HCEC 1CT (cell line): ENCODE results near the gene PAIP2B.
A peak's percentile ranks its signal among the peaks of the same experiment; 100 is the strongest.
"Not testable (repeated sequence)": the region's sequence is repeated elsewhere in the genome, so short reads cannot be mapped to it uniquely, and the experiment has no call there.

Source experiments
- DNase-seq: peaks from one replicate; pipeline ENCODE4 v3.0.0-alpha.2; 2017

PAIP2B gene

DNA sequence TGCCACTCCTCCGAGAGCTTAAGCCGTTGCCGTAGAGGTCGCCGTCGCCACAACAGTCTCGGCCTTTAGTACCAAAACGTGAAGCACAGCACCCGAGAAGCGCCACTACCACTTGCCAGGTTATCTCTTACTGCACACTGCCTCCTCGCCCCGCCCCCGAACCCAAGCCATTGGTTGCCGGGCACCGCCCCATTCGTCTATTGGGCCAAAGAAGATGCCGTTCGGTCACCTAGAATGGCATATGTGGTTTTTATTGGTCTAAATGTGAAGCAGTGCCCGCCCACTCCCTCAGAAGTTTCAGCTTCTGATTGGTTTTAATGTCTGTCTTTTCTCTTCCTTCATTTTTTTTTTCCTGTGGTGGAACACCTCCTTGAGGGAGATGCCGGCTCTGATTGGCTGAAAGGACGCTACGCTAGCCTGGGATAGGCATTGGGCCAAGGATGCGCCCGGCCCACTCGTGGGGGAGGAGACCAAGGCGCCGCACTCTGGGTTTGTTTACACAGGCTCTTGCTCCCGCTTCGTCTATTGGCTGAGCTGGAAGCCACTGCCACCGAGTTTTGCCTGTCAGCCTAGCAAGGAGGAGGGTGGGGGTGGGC is at the start of gene PAIP2B:
PAIP2B (minus strand) TSS at position 139 of the 596 bp plus-strand sequence. CDS start 24,514 bp downstream, outside the sequence.
- DNase-seq, result peak; percentile 97

DNA sequence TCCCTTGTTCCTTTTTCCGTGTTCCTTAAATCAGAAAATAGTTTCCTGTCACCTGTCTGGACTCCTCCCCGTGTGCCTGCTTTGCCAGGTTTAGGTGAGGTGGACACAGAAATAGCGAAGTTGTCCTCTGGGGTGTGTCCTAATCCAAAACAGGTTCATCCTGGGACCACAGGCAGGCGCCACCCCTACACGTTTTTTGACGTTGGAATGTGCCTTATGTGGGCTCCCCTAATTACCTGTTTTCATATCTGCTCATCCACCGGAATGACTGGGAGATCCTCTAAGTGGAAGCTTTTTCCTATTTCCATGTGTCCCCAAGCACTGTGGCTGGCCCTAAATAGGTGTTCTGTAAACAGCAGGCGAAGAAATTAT is 49.0 kb upstream of the PAIP2B start:
- no peak for DNase-seq

- no peak for DNase-seq
These were observed 42.7 kb upstream of the PAIP2B start for GRCh38 chr2:71269511-71270090.

DNA sequence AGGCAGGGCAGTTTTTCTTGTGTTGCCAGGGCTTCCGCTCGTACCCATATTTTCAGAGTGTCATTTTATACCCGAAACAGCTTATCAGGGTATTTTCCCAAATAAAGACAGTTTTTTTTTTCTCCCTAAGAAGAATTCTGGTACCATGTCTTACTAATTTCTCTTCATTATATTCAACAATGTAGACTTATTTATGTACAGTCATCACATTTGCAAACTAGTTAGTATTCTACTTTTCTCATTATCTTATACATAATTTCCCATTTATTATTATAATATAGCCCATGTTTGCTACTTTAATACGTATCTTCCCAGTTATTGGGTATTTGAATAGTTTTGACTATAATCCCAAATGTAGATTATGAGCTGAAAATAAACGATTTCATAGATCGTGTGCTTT is 36.5 kb upstream of the PAIP2B start:
- DNase-seq, result no peak

DNA sequence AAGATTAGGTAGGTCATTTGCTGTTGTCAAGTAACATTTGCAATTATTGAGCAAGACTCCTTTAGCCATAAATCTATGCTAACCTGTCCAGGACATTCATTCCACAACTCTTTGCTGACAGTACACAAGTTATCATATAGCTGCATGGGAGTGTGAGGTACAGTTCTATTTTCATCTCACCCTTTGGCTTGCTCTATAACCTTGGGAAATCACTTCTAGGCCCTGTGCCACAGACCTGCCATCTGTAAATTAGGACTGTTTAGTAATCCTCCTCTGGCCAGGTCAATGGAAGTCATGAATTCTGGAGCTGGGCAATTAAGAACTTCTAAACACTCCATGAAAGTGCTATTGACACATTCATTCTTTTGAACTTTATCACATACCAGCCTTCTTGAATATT is 34.6 kb upstream of the PAIP2B start:
- no peak for DNase-seq

- DNase-seq, result no peak
These were observed 29.5 kb upstream of the PAIP2B start for GRCh38 chr2:71256421-71256820.

DNA sequence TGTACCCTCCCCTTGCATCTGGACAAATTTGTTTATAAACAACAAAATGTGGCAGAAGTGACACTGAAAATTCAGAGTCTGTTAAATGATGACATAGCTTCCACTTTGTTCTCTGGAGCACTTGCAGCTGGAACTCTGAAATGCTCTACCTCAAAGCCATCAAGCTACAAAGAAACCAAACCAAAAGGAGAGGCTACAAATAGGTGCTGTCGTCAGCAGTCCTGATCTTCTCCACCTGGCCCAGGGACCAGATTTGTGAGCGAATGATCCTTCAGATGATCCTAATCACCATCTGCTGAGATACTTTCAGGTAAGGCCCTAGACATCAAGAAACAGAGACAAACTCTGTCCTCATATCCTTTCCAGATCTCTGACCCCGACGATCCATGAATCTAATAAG is 27.9 kb upstream of the PAIP2B start:
- DNase-seq, result no peak

GRCh38 chr2:71254078-71254477 is 27.2 kb upstream of the PAIP2B start:
- no peak for DNase-seq

GRCh38 chr2:71253476-71253875 is 26.6 kb upstream of the PAIP2B start:
- DNase-seq, result no peak

- DNase-seq, result no peak
These were observed 26.0 kb upstream of the PAIP2B start for GRCh38 chr2:71252862-71253261.

DNA sequence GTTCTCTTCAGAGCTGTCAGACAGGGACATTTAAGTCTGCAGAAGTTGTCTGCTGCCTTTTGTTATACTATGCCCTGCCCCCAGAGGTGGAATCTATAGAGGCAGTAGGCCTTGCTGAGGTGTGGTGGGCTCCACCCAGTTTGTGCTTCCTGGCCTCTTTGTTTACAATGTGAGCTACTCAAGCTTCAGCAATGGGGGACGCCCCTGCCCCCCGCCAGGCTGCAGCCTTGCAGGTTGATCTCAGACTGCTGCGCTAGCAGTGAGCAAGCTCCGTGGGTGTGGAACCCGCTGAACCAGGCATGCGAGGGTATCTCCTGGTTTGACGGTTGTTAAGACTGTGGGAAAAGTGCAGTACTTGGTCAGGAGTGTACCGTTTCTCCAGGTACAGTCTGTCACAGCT is 24.0 kb upstream of the PAIP2B start:
- no peak for DNase-seq

DNA sequence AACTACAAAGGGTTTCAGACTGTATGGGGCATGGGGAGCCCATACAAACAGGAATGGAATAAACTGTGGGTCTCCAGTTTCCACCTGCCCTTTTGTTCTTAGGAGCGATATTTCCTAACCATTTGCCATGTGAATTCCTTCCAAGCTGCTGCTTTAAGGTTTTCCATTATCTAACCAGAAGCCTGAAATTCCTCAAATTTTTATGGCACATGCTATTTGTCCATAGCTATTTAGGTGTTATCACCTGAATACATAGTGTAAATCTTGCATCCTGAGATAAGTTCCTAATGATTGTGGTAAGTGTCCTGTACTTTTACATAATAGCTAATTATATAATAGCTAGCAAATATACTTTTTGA is 17.4 kb upstream of the PAIP2B start:
- no peak for DNase-seq

DNA sequence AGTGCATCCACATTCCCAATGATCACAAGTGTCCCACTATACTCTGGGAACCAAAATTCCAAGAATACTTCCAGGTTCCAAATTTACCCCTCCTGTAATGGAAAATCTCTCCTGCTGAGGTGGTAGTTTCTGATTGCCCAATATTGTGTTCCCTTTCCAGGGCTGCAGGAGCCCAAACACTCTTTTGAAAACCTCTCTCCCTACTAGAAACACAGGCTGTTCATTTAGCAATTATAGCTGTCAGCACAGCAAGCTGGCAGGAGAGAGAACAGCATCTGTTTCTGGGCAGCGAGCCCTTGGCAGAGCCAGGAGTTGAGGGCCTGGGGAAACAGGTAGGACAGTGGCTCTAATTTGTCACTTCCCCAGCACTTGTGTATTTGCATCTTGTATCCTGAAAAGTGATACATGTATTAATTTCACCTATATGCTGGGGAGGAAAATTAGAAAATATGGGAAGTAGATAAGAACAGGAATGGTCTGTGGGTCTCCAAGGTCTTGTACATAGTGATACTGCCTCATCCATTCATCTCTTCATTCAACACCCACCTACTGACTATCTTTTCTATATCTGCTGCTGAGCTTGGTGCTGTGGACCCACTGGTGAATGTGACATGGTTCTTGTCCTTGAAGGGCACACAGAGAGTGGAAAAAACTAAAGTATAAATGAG is 16.9 kb upstream of the PAIP2B start:
- no peak for DNase-seq

- no peak for DNase-seq
These were observed 13.9 kb upstream of the PAIP2B start for GRCh38 chr2:71240794-71241193.

- no peak for DNase-seq
These were observed 11.2 kb upstream of the PAIP2B start for GRCh38 chr2:71238089-71238488.

DNA sequence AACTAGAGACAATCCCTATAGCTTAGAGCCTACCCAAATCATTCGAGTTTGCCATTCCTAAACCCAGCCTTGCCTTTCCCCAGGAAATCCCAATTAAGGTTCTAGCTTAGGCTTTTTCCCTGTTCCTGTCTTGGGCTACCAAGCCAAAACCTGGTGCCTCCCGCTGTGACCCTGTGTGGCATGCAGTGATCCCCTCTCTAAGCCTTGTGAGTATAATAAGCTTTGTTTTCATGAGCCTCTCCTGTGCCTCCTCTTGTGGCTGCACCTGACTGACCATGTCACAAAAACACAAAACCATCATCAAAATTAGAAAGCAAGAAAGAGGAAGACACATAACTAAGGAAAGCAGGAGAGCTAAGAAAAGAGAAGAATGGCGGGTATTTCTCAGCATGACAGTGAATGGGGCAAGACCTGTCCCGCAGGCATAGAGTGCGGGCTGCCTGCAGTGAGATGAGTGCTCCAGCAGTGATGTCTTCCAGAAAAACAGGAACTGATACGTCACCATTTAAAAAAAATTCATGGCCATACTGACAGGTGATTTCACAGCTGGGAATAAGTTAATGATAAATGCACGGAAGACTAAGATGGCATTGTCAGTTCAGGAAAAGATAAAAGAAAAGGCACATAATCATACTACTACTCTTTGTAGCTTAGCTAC is 9.2 kb upstream of the PAIP2B start:
- DNase-seq, result no peak

DNA sequence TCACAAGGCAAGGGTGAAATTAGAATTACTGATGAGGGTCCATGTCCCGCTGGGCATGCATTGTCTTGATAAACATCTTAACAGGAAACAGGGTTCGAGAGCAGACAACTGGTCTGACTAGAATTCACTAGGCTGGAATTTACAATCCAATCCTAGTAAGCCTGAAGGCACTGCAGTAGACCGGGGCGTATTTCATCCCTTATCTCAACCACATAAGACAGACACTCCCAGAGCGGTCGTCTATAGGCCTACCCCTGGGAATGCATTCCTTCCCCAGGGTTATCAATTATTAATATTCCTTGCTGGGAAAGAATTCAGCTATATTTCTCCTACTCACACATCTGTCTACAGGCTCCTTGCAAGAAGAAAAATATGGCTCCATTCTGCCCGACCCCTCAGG is 6.2 kb upstream of the PAIP2B start:
- DNase-seq, result not testable (repeated sequence)

GRCh38 chr2:71226096-71226964 is 573 bp downstream of the PAIP2B start:
- no peak for DNase-seq

DNA sequence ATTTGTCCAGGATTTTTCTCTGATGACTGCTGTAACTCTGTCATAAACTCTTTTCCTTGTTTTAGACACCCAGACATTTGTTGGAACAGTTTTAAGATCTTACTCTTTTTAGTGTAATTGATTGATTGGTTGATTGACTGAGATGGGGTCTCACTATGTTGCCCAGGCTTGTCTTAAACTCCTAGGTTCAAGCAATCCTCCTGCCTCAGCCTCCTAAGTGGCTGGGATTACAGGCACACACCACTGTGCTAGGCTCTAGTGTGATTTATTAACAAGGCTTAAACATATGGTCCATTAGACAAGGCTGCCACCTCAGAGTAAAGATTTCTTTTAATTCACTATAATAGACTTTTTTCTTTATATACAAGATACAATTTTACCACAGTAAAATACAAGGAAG is 2.0 kb downstream of the PAIP2B start:
- DNase-seq, result no peak

- no peak for DNase-seq
These were observed 2.4 kb downstream of the PAIP2B start for GRCh38 chr2:71224457-71224856.

GRCh38 chr2:71223767-71224333 is 3.1 kb downstream of the PAIP2B start:
- DNase-seq, result peak; percentile 36

GRCh38 chr2:71220743-71221142 is 6.2 kb downstream of the PAIP2B start:
- no peak for DNase-seq

DNA sequence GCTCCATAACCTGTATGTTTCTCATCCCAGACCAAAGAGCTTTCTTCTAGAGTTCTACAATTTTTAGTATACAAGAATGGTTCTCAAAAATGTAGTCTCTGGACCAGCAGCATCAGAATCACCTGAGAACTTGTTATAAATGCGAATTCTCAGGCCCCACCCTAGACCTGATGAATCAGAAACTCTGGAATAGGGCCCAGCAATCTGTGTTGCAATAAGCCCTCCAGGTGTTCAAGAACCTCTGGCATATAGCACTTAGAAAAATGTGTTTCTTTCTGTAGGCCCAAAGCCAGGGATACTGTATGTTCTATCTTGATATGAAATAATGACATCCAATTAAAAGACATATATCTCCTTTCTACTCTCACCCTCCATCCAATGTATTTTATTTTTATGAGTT is 10.4 kb downstream of the PAIP2B start:
- DNase-seq, result no peak
